GM12878 (cell line): Measurements from ENCODE around the gene NEDD8. TPM values are rescaled to one million over a fixed set of nuclear protein-coding genes. Genes with fewer than 3 reads are reported as not detected.

Source experiments
- ATAC-seq: fragments of 200-7000 bp; cut with Tn5 transposase; 3 replicates; pipeline ENCODE4 v1.9.1; 2020; ENCODE audit warnings: mild to moderate bottlenecking, moderate library complexity
- BruUV-seq: library from RNA; stranded (reverse); fragments of 400-500 nt; replicated peaks from 2 replicates; lab custom pipeline; 2021; lab: Mats Ljungman, UMichigan
- CTCF ChIA-PET: fragments of 300-600 bp; sonication (Branson Sonifier 250); formaldehyde crosslinking; extraction: SDS; loops from one replicate; lab custom pipeline; 2021; ENCODE audit warnings: inconsistent platforms; lab: Yijun Ruan, JAX
- POLR2A ChIA-PET: fragments of 350-600 bp; formaldehyde crosslinking; extraction: SDS; loops from one replicate; lab custom pipeline; 2021; ENCODE audit warnings: inconsistent platforms; lab: Charles Lee
- RAD21 ChIA-PET: fragments of 300-600 bp; sonication (Branson Sonifier 250); formaldehyde crosslinking; loops from one replicate; lab custom pipeline; 2023; ENCODE audit warnings: antibody characterized with exemption; ENCODE audit not compliant: unreplicated experiment; lab: Charles Lee
- SMC1A ChIA-PET: fragments of 300-600 bp; sonication (Branson Sonifier 250); formaldehyde crosslinking; loops from one replicate; lab custom pipeline; 2023; ENCODE audit not compliant: unreplicated experiment, uncharacterized antibody; lab: Charles Lee
- DNase-seq: peaks from one replicate; pipeline ENCODE4 v3.0.0-alpha.2; 2011; ENCODE audit warnings: low read depth, low spot score
- FAIRE-seq: peaks from 3 replicates; lab custom pipeline; 2011; peaks lifted over from hg19 to GRCh38; lab: Jason Lieb, UNC
- H2AFZ ChIP-seq: 2 replicates; pipeline ENCODE4 v1.6.0; 2011; ENCODE audit warnings: low read depth, low read length, control low read depth; ENCODE audit not compliant: control insufficient read depth
- H3K27ac ChIP-seq: 2 replicates; pipeline ENCODE4 v1.5.1; 2011; ENCODE audit warnings: control low read depth; ENCODE audit not compliant: control insufficient read depth, insufficient read depth
- H3K27me3 ChIP-seq, 2 experiments: replicated peaks in 1 of 2; 2 replicates each; pipeline versions ENCODE4 v1.6.0 to v1.6.1; 2011; ENCODE audit warnings: low read length in 1 of 2; ENCODE audit not compliant: control insufficient read depth in 2 of 2, insufficient read depth in 2 of 2
- H3K36me3 ChIP-seq, 2 experiments: 2 replicates each; pipeline ENCODE4 v1.5.1; 2011; ENCODE audit warnings: low read length in 1 of 2; ENCODE audit not compliant: control insufficient read depth in 2 of 2, insufficient read depth in 2 of 2
- H3K4me1 ChIP-seq: 2 replicates; pipeline ENCODE4 v1.6.1; 2011; ENCODE audit warnings: mild to moderate bottlenecking, low read length, moderate library complexity, mixed read lengths; ENCODE audit not compliant: control insufficient read depth, insufficient read depth
- H3K4me2 ChIP-seq: 2 replicates; pipeline ENCODE4 v1.6.0; 2011; ENCODE audit warnings: control low read depth; ENCODE audit not compliant: control insufficient read depth, insufficient read depth
- H3K4me3 ChIP-seq: fragments of 200-600 bp; sonication (generic); 2 replicates; pipeline ENCODE4 v1.5.1; 2016
- H3K79me2 ChIP-seq: 2 replicates; pipeline ENCODE4 v1.6.0; 2011; ENCODE audit warnings: low read length; ENCODE audit not compliant: control insufficient read depth, insufficient read depth
- H3K9ac ChIP-seq: 2 replicates; pipeline ENCODE4 v1.8.0; 2011; ENCODE audit warnings: low read length, control low read depth, mixed read lengths; ENCODE audit not compliant: control insufficient read depth, insufficient read depth
- H3K9me3 ChIP-seq: replicated peaks from 3 replicates; pipeline ENCODE4 v1.5.1; 2011; ENCODE audit warnings: mild to moderate bottlenecking, low read length; ENCODE audit not compliant: control insufficient read depth, insufficient read depth
- H4K20me1 ChIP-seq: 2 replicates; pipeline ENCODE4 v1.6.0; 2011; ENCODE audit not compliant: control insufficient read depth, insufficient read depth
- BACH1 ChIP-seq: fragments of 450-650 bp; IDR thresholded peaks from 2 replicates; pipeline ENCODE4 v1.6.1; 2017; ENCODE audit warnings: mild to moderate bottlenecking, borderline replicate concordance
- DPF2 ChIP-seq: fragments of 450-650 bp; IDR thresholded peaks from 2 replicates; pipeline ENCODE4 v1.6.1; 2017; ENCODE audit warnings: mild to moderate bottlenecking
- IKZF2 ChIP-seq, 2 experiments: fragments of 450-650 bp; IDR thresholded peaks; 2 replicates each; pipeline ENCODE4 v1.6.1; 2017; ENCODE audit warnings: mild to moderate bottlenecking in 2 of 2, moderate library complexity in 2 of 2
- JUND ChIP-seq: IDR thresholded peaks from 2 replicates; pipeline ENCODE4 v1.6.1; 2012; ENCODE audit warnings: low read depth, mild to moderate bottlenecking, low read length, improper control_type of control experiment, moderate library complexity
- KAT2A ChIP-seq: conservative IDR thresholded peaks from 2 replicates; pipeline ENCODE4 v1.6.1; 2011; ENCODE audit warnings: low read depth, low read length; ENCODE audit not compliant: control insufficient read depth
- NFYA ChIP-seq: IDR thresholded peaks from 2 replicates; pipeline ENCODE4 v1.6.1; 2011; ENCODE audit warnings: low read depth, mild to moderate bottlenecking, low read length, improper control_type of control experiment, borderline replicate concordance
- NR2C1 ChIP-seq: fragments of 450-650 bp; IDR thresholded peaks from 2 replicates; pipeline ENCODE4 v1.6.1; 2017; ENCODE audit warnings: antibody characterized with exemption, mild to moderate bottlenecking, moderate library complexity
- NR2C2 ChIP-seq: IDR thresholded peaks from 2 replicates; pipeline ENCODE4 v1.6.1; 2011; ENCODE audit warnings: borderline replicate concordance, low read depth; ENCODE audit not compliant: control insufficient read depth, insufficient read length
- RAD21 ChIP-seq: IDR thresholded peaks from 2 replicates; pipeline ENCODE4 v1.6.1; 2011; ENCODE audit warnings: mild to moderate bottlenecking, low read depth, low read length, moderate library complexity; ENCODE audit not compliant: insufficient read depth
- RCOR1 ChIP-seq: conservative IDR thresholded peaks from 2 replicates; pipeline ENCODE4 v1.6.1; 2012; ENCODE audit warnings: low read depth, low read length, improper control_type of control experiment
- YBX1 ChIP-seq: fragments of 450-650 bp; IDR thresholded peaks from 2 replicates; pipeline ENCODE4 v1.6.1; 2016; ENCODE audit warnings: antibody characterized with exemption
- WGBS: methylation state at CpG from one replicate; pipeline ENCODE4 v1.1.6; 2016; ENCODE audit warnings: low lambda C conversion rate; ENCODE audit not compliant: insufficient replicate concordance, insufficient coverage; ENCODE audit errors: missing lambda C conversion rate; 5-methylcytosine and 5-hydroxymethylcytosine counted together
- in situ Hi-C: fragments of 300-500 bp; cut with MboI; formaldehyde crosslinking; loops from 9 replicates; pipeline ENCODE4 v1.14.3; 2018; ENCODE audit warnings: mixed read lengths
- intact Hi-C: fragments of 100-400 bp; cut with micrococcal nuclease; formaldehyde crosslinking; loops from one replicate; pipeline ENCODE4 v1.14.2; 2022; ENCODE audit not compliant: unreplicated experiment
- polyA plus RNA-seq, 11 experiments: library from polyadenylated mRNA; depleted of rRNA in 4 of 11; unstranded in 6 of 11; stranded (reverse) in 5 of 11; fragments of >200 nt; fragmentation: Nextera tagmentation in 4 of 11; fragmentation: Illumina TruSeq in 1 of 11; extraction: Ambion mirVana in 4 of 11; extraction: Trizol in 1 of 11; gene quantifications; 1 replicate in 1 of 11; 2 replicates in 10 of 11; pipeline versions ENCODE4 v1.2.1 to v1.2.3, GENCODE V29; 2011 to 2016; ENCODE audit warnings: inconsistent platforms in 2 of 11, missing spikeins in 2 of 11, low read depth in 1 of 11
- total RNA-seq, 4 experiments: library from RNA; depleted of rRNA in 3 of 4; stranded (reverse); fragments of >200 nt in 3 of 4; fragmentation: Illumina TruSeq in 1 of 4; extraction: Trizol in 1 of 4; gene quantifications; 2 replicates each; pipeline versions ENCODE4 v1.2.1 to v1.2.3, GENCODE V29; 2013 to 2021
- TF ChIP-seq, protein P1 (sequence below): fragments of 450-650 bp; formaldehyde crosslinking; IDR thresholded peaks from 2 replicates; pipeline ENCODE4 v1.4.0; 2022; ENCODE audit warnings: mild to moderate bottlenecking, moderate library complexity
- TF ChIP-seq, protein P2 (sequence below): fragments of 450-650 bp; formaldehyde crosslinking; IDR thresholded peaks from 2 replicates; pipeline ENCODE4 v1.4.0; 2020; ENCODE audit warnings: mild to moderate bottlenecking, moderate library complexity

Gene NEDD8
- total and polyA plus RNA-seq, 10 of the 15 experiments (the other 5 are each of a cell fraction or from before 2014, with no cell fraction given): 164 to 991 (median 300) TPM

DNA sequence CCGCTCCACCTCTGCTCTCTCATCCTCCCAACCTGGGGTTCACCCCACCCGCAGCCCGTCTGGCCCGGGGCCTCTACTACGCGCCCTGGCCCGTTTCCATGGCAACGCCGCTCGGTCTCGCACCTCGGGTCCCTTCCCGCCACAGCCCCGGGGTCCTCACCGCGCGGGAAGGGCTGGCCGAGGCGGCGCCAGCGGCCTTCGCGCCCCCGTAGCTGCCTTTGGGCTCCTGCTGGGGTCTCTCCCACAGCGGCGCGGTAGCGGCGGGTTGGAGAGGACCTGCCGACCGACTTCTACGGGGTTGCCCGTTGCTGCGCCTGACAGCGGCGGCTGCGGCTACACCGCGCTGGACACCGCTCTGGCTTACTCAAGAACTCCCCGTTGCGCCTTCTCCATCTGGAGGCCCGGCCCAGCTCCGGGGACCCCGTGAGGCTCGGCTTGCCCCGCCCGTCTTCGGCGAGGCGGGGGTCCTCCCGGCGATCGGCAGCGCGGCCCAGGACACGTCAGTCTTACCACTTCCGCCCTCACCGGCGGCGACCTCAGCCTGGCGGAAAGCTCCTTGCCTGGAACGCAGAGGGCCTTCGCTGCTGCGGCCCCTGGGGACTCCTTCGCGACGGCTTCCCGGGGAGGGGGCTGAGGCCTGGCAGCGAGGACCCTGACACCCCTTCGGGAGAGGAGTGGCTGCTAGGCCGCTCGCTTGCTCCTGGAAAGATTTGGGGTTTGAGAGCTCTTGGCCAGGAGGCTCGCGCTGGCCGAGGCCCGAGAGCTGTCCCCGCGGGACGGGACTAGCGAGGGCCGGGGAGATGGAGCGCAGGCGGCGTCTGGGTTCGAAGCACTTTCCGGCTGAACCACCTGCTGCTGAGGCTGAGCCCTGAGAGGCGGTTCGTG, 36.7 kb downstream of the NEDD8 start, which contains the start of gene TM9SF1:
TSS of gene TM9SF1 (minus strand) at position 256 of the 885 bp plus-strand sequence. CDS start 422 bp downstream, outside the sequence.
- FAIRE-seq: no peak
- SMC1A ChIA-PET: interaction anchor here (0.8 to 2.5 kb wide), 11 partner anchors 10 to 138 kb away, joined by 3 to 10 read pairs (median 4); partner anchors contain the start of genes CHMP4A, DCAF11, NRL and RABGGTA
- TF ChIP-seq, protein P1, sequence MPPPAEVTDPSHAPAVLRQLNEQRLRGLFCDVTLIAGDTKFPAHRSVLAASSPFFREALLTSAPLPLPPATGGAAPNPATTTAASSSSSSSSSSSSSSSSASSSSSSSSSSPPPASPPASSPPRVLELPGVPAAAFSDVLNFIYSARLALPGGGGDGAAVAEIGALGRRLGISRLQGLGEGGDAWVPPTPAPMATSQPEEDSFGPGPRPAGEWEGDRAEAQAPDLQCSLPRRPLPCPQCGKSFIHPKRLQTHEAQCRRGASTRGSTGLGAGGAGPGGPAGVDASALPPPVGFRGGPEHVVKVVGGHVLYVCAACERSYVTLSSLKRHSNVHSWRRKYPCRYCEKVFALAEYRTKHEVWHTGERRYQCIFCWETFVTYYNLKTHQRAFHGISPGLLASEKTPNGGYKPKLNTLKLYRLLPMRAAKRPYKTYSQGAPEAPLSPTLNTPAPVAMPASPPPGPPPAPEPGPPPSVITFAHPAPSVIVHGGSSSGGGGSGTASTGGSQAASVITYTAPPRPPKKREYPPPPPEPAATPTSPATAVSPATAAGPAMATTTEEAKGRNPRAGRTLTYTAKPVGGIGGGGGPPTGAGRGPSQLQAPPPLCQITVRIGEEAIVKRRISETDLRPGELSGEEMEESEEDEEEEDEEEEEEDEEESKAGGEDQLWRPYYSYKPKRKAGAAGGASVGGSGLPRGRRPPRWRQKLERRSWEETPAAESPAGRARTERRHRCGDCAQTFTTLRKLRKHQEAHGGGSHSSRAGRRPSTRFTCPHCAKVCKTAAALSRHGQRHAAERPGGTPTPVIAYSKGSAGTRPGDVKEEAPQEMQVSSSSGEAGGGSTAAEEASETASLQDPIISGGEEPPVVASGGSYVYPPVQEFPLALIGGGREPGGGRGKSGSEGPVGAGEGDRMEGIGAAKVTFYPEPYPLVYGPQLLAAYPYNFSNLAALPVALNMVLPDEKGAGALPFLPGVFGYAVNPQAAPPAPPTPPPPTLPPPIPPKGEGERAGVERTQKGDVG: no peak
- peak in 1 of 2 experiments; percentile 24; a peak in 2 of 4 replicates for TF ChIP-seq IKZF2 (IDR thresholded peaks at IDR 0.05)
- TF ChIP-seq RCOR1: no peak
- TF ChIP-seq KAT2A: no peak
- no peak for TF ChIP-seq NR2C2
- peak; percentile 77 for TF ChIP-seq DPF2
- TF ChIP-seq JUND: no peak
- peak; percentile 58 for TF ChIP-seq NR2C1
- TF ChIP-seq, protein P2, sequence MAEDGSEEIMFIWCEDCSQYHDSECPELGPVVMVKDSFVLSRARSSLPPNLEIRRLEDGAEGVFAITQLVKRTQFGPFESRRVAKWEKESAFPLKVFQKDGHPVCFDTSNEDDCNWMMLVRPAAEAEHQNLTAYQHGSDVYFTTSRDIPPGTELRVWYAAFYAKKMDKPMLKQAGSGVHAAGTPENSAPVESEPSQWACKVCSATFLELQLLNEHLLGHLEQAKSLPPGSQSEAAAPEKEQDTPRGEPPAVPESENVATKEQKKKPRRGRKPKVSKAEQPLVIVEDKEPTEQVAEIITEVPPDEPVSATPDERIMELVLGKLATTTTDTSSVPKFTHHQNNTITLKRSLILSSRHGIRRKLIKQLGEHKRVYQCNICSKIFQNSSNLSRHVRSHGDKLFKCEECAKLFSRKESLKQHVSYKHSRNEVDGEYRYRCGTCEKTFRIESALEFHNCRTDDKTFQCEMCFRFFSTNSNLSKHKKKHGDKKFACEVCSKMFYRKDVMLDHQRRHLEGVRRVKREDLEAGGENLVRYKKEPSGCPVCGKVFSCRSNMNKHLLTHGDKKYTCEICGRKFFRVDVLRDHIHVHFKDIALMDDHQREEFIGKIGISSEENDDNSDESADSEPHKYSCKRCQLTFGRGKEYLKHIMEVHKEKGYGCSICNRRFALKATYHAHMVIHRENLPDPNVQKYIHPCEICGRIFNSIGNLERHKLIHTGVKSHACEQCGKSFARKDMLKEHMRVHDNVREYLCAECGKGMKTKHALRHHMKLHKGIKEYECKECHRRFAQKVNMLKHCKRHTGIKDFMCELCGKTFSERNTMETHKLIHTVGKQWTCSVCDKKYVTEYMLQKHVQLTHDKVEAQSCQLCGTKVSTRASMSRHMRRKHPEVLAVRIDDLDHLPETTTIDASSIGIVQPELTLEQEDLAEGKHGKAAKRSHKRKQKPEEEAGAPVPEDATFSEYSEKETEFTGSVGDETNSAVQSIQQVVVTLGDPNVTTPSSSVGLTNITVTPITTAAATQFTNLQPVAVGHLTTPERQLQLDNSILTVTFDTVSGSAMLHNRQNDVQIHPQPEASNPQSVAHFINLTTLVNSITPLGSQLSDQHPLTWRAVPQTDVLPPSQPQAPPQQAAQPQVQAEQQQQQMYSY: no peak
- no peak for TF ChIP-seq YBX1
- TF ChIP-seq RAD21: no peak
- no peak for TF ChIP-seq NFYA
- peak; percentile 56; the same call in 1 of the 2 replicates for TF ChIP-seq BACH1

More for the DNA sequence above, 36.7 kb downstream of the NEDD8 start, which contains the start of gene TM9SF1:
- peak within 1 kb of the TSS; percentile 96 for H3K27ac ChIP-seq
- no peaks in the 10 kb centered on the region for H4K20me1 ChIP-seq
- DNase-seq (peak; percentile 52), ATAC-seq (peak; percentile 93)
- ChIA-PET RAD21 (interaction anchor here (0.5 to 3.0 kb wide), 13 partner anchors 18 to 103 kb away, joined by 3 to 10 read pairs (median 4); partner anchors contain the start of genes CHMP4A, DCAF11, IRF9 and MDP1), CTCF (interaction anchor here (0.8 to 2.9 kb wide), 14 partner anchors 16 to 236 kb away, joined by 3 to 11 read pairs (median 4); partner anchors contain the start of genes CHMP4A, CIDEB, EMC9 and IRF9), POLR2A (interaction anchor here (0.6 to 3.9 kb wide), 23 partner anchors 8 to 1393 kb away, joined by 3 to 50 read pairs (median 6); partner anchors contain the start of genes CHMP4A, DCAF11, EMC9 and IRF9)
- H2AFZ ChIP-seq: peak within 1 kb of the TSS; percentile 98
- peaks cover 48% of the 10 kb centered on the region for H3K79me2 ChIP-seq
- no peaks in the 10 kb centered on the region for H3K27me3 ChIP-seq
- peak within 1 kb of the TSS; percentile 92 for H3K9ac ChIP-seq
- in situ Hi-C loops (no loop called here), intact Hi-C loops (loop anchor here (1.0 kb wide), 1 partner anchor 18 kb away; the partner anchor contains the start of gene CHMP4A)
- peaks cover 0 to 4% of the 10 kb centered on the region in 2 experiments; a peak in 2 of 4 replicates for H3K36me3 ChIP-seq
- H3K4me3 ChIP-seq: peak within 1 kb of the TSS; percentile 68
- H3K4me2 ChIP-seq: peak within 1 kb of the TSS; percentile 90
- no peaks in the 10 kb centered on the region; the same call in 1 of the 3 replicates for H3K9me3 ChIP-seq
- 1% methylated on average over 88 of the region's 89 CpGs for WGBS
- no TSS peak for BruUV-seq
- H3K4me1 ChIP-seq: peaks cover 15% of the 10 kb centered on the region
